PC-9 (cell line): ENCODE results near the gene MASP2.

Experiments
- EZH2 ChIP-seq: fragments of 200-600 bp; sonication (generic); IDR thresholded peaks from 2 replicates; pipeline ENCODE4 v1.8.0; 2017; ENCODE audit warnings: antibody characterized with exemption, low read depth
- TF ChIP-seq, protein P1 (sequence below): fragments of 200-600 bp; sonication (generic); conservative IDR thresholded peaks from 2 replicates; pipeline ENCODE4 v1.6.1; 2017; ENCODE audit warnings: mixed run types, antibody characterized with exemption, mild to moderate bottlenecking, moderate library complexity

DNA sequence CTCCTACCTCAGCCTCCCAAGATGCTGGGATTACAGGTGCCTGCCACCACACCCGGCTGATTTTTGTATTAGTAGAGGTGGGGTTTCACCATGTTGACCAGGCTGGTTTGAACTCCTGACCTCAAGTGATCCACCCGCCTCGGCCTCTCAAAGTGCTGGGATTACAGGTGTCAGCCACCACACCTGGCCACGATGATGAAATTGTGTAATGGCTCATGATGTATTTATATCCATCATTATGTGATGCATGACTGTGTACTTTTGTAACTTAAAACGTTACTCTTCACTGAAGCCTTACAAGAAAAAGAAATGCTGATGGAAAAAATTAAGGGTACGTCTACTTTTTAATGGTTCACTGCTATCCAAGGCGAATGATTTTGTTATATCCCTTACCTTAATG, 27.1 kb downstream of the MASP2 start:
- TF ChIP-seq, protein P1, sequence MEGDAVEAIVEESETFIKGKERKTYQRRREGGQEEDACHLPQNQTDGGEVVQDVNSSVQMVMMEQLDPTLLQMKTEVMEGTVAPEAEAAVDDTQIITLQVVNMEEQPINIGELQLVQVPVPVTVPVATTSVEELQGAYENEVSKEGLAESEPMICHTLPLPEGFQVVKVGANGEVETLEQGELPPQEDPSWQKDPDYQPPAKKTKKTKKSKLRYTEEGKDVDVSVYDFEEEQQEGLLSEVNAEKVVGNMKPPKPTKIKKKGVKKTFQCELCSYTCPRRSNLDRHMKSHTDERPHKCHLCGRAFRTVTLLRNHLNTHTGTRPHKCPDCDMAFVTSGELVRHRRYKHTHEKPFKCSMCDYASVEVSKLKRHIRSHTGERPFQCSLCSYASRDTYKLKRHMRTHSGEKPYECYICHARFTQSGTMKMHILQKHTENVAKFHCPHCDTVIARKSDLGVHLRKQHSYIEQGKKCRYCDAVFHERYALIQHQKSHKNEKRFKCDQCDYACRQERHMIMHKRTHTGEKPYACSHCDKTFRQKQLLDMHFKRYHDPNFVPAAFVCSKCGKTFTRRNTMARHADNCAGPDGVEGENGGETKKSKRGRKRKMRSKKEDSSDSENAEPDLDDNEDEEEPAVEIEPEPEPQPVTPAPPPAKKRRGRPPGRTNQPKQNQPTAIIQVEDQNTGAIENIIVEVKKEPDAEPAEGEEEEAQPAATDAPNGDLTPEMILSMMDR = no peak
- TF ChIP-seq EZH2 = no peak
